ENCODE measurements around the gene CEP43.

CEP43 gene

DNA sequence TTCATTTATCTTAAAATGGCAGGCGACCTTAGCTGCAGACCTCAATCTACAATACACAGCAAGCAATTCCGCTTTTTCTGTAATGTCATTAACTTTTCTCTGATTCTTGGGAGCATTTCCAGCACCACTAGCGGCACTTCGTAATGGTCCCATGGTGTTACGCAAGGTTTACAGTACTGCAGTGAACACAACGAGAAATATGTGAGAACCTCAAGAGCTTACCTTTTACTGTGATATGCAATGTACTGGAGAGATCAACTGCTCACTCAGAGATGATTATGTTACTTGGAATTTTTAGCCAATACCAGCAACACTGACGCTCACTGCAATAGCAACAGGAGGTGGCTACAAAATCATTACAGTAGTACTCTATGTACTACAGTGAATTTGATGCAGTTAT, 2.8 kb upstream of the CEP43 start:
- H3K27me3 ChIP-seq (ENCODE audit: control insufficient read depth, low read length) = no peaks in the 10 kb centered on the region
- peaks cover 76% of the 10 kb centered on the region for H3K36me3 ChIP-seq (ENCODE audit: control insufficient read depth, low read length)
- H3K4me1 ChIP-seq (ENCODE audit: control insufficient read depth, low read length) = peaks cover 22% of the 10 kb centered on the region
- TF ChIP-seq EZH2phosphoT487 (IDR thresholded peaks at IDR 0.05; ENCODE audit: borderline replicate concordance, low read length) = no peak
- no peak for TF ChIP-seq CTCF (IDR thresholded peaks at IDR 0.05; ENCODE audit: low read depth, low read length, poor library complexity, severe bottlenecking)
- H3K79me2 ChIP-seq (ENCODE audit: control insufficient read depth, low read length) = peaks cover 96% of the 10 kb centered on the region
- no peaks in the 10 kb centered on the region for H3F3A ChIP-seq (ENCODE audit: control insufficient read depth, insufficient read depth)
- peaks cover 17% of the 10 kb centered on the region for H4K20me1 ChIP-seq (ENCODE audit: control insufficient read depth, insufficient read depth, low read depth, low read length)
- H3K4me3 ChIP-seq (ENCODE audit: low read length) = no peak overlapping the region
- no peak overlapping the region for H3K27ac ChIP-seq (ENCODE audit: low read depth, low read length)
- no peaks in the 10 kb centered on the region for H3K9me2 ChIP-seq (replicated peaks; ENCODE audit: control insufficient read depth, low read length)
- H3K9me3 ChIP-seq (ENCODE audit: control insufficient read depth, insufficient read depth, low read length) = no peaks in the 10 kb centered on the region
- H3K4me2 ChIP-seq (ENCODE audit: low read length) = no peak overlapping the region

DNA sequence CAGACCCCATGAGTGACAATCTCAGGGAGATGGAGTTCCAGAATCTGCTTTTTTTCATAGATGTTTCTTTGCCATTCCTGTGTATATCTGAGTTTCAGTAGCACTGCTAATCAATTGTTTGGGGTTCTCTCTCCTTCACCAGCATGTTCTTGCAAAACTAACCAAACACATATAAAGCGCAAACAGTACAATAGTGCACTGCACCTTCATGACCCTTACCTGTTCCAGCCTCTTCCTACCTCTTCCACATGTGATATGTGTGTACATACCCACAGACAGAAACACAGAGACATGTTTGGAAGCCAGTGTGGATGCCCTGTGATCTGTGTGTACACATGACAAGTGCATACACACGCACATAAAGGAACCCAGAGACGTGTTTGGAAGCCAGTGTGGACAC, 1.8 kb upstream of the CEP43 start:
- Histone ChIP-seq H3K4me1 (ENCODE audit: control insufficient read depth, low read length) (peaks cover 30% of the 10 kb centered on the region), H3K27me3 (ENCODE audit: control insufficient read depth, low read length) (no peaks in the 10 kb centered on the region), H3K4me2 (ENCODE audit: low read length) (peak overlapping the region; percentile 70), H3K79me2 (ENCODE audit: control insufficient read depth, low read length) (peaks cover 96% of the 10 kb centered on the region), H3K27ac (ENCODE audit: low read depth, low read length) (no peak overlapping the region), H3K9me3 (ENCODE audit: control insufficient read depth, insufficient read depth, low read length) (no peaks in the 10 kb centered on the region), H3K36me3 (ENCODE audit: control insufficient read depth, low read length) (peaks cover 83% of the 10 kb centered on the region), H3K9me2 (replicated peaks; ENCODE audit: control insufficient read depth, low read length) (no peaks in the 10 kb centered on the region), H4K20me1 (ENCODE audit: control insufficient read depth, insufficient read depth, low read depth, low read length) (peaks cover 20% of the 10 kb centered on the region), H3K4me3 (ENCODE audit: low read length) (peak overlapping the region; percentile 93), H3F3A (ENCODE audit: control insufficient read depth, insufficient read depth) (no peaks in the 10 kb centered on the region)
- TF ChIP-seq CTCF (IDR thresholded peaks at IDR 0.05; ENCODE audit: low read depth, low read length, poor library complexity, severe bottlenecking) = no peak
- no peak for TF ChIP-seq EZH2phosphoT487 (IDR thresholded peaks at IDR 0.05; ENCODE audit: borderline replicate concordance, low read length)

DNA sequence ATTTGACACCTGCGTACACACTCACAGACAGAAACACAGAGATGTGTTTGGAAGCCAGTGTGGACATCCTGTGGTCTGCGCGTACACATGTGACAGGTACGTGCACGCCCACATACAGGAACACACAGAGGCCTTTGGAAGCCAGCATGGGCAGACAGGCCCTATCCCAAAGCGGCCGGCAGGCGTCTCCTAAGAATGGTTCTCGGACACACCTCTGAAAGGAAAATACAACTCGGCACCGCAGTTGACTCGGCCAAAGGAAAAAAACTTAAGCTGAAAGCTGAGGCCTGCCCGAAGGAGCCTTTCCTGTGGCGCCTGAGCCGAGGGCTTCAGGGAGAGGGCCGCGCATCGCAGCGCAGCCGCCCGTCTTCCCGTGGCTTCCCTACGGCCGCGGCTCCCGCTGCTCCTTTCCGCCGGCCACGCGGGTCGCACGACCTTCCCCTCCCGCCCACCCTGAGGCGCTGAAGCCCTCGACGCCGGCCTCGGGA, 1.4 kb upstream of the CEP43 start:
- H3K27me3 ChIP-seq (ENCODE audit: control insufficient read depth, low read length) = no peaks in the 10 kb centered on the region
- H3K9me2 ChIP-seq (replicated peaks; ENCODE audit: control insufficient read depth, low read length) = no peaks in the 10 kb centered on the region
- H3K4me2 ChIP-seq (ENCODE audit: low read length) = peak overlapping the region; percentile 70
- no peak overlapping the region for H3K27ac ChIP-seq (ENCODE audit: low read depth, low read length)
- H3K79me2 ChIP-seq (ENCODE audit: control insufficient read depth, low read length) = peaks cover 95% of the 10 kb centered on the region
- peaks cover 33% of the 10 kb centered on the region for H3K4me1 ChIP-seq (ENCODE audit: control insufficient read depth, low read length)
- H3K9me3 ChIP-seq (ENCODE audit: control insufficient read depth, insufficient read depth, low read length) = no peaks in the 10 kb centered on the region
- H4K20me1 ChIP-seq (ENCODE audit: control insufficient read depth, insufficient read depth, low read depth, low read length) = peaks cover 20% of the 10 kb centered on the region
- peaks cover 83% of the 10 kb centered on the region for H3K36me3 ChIP-seq (ENCODE audit: control insufficient read depth, low read length)
- H3K4me3 ChIP-seq (ENCODE audit: low read length) = peak overlapping the region; percentile 93
- TF ChIP-seq CTCF (IDR thresholded peaks at IDR 0.05; ENCODE audit: low read depth, low read length, poor library complexity, severe bottlenecking) = peak; percentile 23
- no peak for TF ChIP-seq EZH2phosphoT487 (IDR thresholded peaks at IDR 0.05; ENCODE audit: borderline replicate concordance, low read length)
- H3F3A ChIP-seq (ENCODE audit: control insufficient read depth, insufficient read depth) = 0 out of 2 replicates have a peak, but pooled peaks cover under 1% of the 10 kb centered on the region
